ENCODE measurements around the gene DNAH10.
"Not testable (repeated sequence)": the region's sequence is repeated elsewhere in the genome, so short reads cannot be mapped to it uniquely, and the experiment has no call there.

DNAH10 gene

GRCh38 chr12:123910057-123910456, 148.0 kb downstream of the DNAH10 start:
- DNase-seq, result no peak

GRCh38 chr12:123910761-123911193, 148.7 kb downstream of the DNAH10 start:
- no peak for DNase-seq

- not testable (repeated sequence) for DNase-seq
Observed at GRCh38 chr12:123911672-123912409, 149.7 kb downstream of the DNAH10 start.

GRCh38 chr12:123912415-123913380, 150.6 kb downstream of the DNAH10 start:
- no peak for DNase-seq

GRCh38 chr12:123914726-123915333, 152.7 kb downstream of the DNAH10 start:
- DNase-seq, result no peak

GRCh38 chr12:123916729-123917128, 154.6 kb downstream of the DNAH10 start:
- DNase-seq, result peak; percentile 53

- no peak for DNase-seq
Observed at GRCh38 chr12:123917337-123917850, 155.3 kb downstream of the DNAH10 start.

- DNase-seq, result no peak
Observed at GRCh38 chr12:123919980-123920360, 157.9 kb downstream of the DNAH10 start.

GRCh38 chr12:123923038-123923437, 160.9 kb downstream of the DNAH10 start:
- no peak for DNase-seq

- DNase-seq, result no peak
Observed at GRCh38 chr12:123923927-123924326, 161.8 kb downstream of the DNAH10 start.

- DNase-seq, result no peak
Observed at GRCh38 chr12:123924539-123924938, 162.4 kb downstream of the DNAH10 start.

GRCh38 chr12:123928274-123928865, 166.3 kb downstream of the DNAH10 start:
- no peak for DNase-seq

- no peak for DNase-seq
Observed at GRCh38 chr12:123928897-123929296, 166.8 kb downstream of the DNAH10 start.

- no peak for DNase-seq
Observed at GRCh38 chr12:123929946-123930583, 168.0 kb downstream of the DNAH10 start.

- DNase-seq, result peak; percentile 23 to 26
Observed at GRCh38 chr12:123931686-123932321, 169.7 kb downstream of the DNAH10 start.

- no peak for DNase-seq
Observed at GRCh38 chr12:123933214-123933613, 171.1 kb downstream of the DNAH10 start.

GRCh38 chr12:123934016-123934620, 172.0 kb downstream of the DNAH10 start:
- no peak for DNase-seq

GRCh38 chr12:123934829-123935228, 172.7 kb downstream of the DNAH10 start:
- DNase-seq, result no peak

GRCh38 chr12:123935956-123936355, 173.9 kb downstream of the DNAH10 start:
- DNase-seq, result no peak

- DNase-seq, result no peak
Observed at GRCh38 chr12:123936471-123936870, 174.4 kb downstream of the DNAH10 start.
